Measurements from ENCODE around the gene HLCS. TPM values are rescaled to one million over a fixed set of nuclear protein-coding genes. Genes with fewer than 3 reads are reported as not detected.

The HLCS gene
- total RNA-seq, 1 donor from 2014 or later: 28.1 TPM

DNA sequence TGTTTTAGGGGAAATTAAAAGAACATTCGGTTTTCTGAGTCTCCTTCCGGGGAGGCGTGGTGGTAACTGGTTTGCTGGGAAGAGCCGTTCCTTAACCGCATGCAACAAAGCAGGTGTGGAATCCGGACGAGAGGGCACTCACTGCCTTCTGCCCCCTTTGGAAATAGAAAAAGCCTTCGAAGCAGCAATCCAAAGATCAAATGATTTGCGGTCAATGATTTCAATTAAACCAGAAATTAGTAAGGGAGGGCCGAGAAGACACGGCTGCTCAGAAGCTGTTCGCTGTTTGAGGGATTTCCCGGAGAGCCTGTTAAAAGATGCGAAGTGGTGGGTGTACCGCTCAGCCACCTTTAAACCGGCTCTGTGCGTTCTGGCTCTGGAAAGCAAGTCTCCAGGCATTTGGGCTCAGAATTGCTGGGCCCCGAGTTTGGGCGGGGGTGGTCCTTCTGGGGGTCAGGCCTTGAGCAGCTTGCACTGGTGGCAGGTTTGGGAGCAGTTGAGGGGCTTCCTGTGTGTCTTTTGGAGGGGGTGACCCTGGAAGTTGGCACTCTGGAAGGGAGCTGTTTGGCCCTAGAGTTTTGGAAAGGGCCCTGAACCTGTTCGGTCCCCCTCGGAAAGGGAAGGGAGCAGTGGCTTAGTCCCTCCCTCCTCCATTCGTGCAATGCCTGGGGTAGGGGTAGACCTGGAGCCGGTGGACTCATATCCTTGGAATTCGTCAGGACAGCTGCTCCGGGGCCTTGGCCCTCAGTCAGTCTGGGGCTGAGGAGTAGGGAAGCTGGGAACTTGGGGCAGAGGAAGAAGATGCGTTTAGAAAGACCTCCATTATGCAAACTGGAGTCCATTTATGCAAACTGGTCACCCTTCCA, 264.5 kb downstream of the HLCS start:
- DNase-seq: no peak

DNA sequence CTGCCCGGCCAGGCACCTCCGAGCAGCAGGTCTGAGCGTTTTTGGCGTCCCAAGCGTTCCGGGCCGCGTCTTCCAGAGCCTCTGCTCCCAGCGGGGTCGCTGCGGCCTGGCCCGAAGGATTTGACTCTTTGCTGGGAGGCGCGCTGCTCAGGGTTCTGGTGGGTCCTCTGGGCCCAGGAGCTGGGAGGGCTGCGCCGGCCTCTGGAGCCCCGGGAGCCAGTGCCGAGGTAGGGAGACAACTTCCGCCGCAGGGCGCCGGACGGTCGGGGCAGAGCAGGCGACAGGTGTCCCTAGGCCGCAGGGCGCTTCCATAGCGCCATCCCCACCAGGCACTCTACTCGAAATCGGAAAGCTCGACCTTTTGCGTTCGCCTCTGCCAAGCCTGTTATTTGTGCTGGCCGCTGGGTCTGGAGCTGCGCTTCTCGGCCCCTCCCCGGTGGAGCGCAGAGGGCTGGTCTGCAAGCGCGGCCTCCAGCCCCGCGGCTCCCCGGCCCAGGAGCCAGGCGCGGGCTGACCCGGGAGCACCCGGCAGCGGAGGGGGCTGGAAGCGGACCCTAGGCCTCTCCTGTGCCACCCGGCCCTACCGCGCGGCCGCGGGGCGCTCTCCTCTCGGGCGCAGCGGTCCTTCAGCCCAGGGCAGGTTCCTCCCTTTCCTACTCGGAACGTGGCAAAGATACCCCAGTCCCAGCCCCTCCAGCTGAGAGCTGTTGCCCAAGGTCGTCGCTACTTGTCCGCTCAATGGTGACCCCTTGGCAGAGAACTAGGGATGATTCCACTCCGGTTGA, 265.3 kb downstream of the HLCS start:
- no peak for DNase-seq

Small RNA genes lying within 50 kb of the gene (small RNA-seq; reads per million reads assigned to genes)
- gene RF00019 (not detected), gene RNA5SP491 (not detected)

Other genes starting within 250 kb of the HLCS start
- gene RIPPLY3, start 40.0 kb upstream of the HLCS start, total RNA-seq: not detected
- 7.6 TPM for gene PIGP, start 106.4 kb upstream of the HLCS start, total RNA-seq
- gene TTC3, start 106.6 kb upstream of the HLCS start, total RNA-seq: 956 TPM